ENCODE data around the gene SHISA4. TPM values are rescaled to one million over a fixed set of nuclear protein-coding genes. Genes with fewer than 3 reads are reported as not detected.

SHISA4 gene
- total RNA-seq, 1 donor from 2014 or later: 9.8 TPM

DNA sequence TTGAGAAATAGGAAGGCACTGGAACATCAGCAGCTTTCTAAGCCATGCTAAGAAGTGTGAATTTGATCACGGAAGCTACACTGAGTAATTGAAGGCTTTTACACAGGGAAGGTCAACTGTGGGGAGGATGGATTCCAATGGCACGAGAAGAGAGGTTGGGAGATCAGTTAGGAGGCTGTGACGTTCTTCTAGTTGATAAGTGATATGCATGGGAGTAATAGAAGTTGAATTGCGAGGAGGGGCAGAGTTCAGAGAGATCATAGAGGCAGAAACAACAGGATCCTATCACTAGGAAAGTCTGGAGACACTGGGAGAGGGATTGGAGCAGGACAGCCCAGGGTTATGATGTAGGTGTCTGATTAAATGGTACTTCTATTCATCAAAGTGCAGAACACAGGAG is 41.4 kb downstream of the SHISA4 start:
- Mint-ChIP-seq H3K4me1 (peaks cover 6% of the 10 kb centered on the region), H3K27ac (no peak overlapping the region), H3K36me3 (no peaks in the 10 kb centered on the region), H3K4me3 (no peak overlapping the region), H3K27me3 (ENCODE audit: low read depth) (no peaks in the 10 kb centered on the region), H3K9me3 (no peaks in the 10 kb centered on the region)
- no peak for DNase-seq (ENCODE audit: low spot score in 2 of 2, unreplicated experiment in 2 of 2)
- TF ChIP-seq, protein P1, sequence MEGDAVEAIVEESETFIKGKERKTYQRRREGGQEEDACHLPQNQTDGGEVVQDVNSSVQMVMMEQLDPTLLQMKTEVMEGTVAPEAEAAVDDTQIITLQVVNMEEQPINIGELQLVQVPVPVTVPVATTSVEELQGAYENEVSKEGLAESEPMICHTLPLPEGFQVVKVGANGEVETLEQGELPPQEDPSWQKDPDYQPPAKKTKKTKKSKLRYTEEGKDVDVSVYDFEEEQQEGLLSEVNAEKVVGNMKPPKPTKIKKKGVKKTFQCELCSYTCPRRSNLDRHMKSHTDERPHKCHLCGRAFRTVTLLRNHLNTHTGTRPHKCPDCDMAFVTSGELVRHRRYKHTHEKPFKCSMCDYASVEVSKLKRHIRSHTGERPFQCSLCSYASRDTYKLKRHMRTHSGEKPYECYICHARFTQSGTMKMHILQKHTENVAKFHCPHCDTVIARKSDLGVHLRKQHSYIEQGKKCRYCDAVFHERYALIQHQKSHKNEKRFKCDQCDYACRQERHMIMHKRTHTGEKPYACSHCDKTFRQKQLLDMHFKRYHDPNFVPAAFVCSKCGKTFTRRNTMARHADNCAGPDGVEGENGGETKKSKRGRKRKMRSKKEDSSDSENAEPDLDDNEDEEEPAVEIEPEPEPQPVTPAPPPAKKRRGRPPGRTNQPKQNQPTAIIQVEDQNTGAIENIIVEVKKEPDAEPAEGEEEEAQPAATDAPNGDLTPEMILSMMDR (IDR thresholded peaks at IDR 0.05; ENCODE audit: unreplicated experiment): no peak

DNA sequence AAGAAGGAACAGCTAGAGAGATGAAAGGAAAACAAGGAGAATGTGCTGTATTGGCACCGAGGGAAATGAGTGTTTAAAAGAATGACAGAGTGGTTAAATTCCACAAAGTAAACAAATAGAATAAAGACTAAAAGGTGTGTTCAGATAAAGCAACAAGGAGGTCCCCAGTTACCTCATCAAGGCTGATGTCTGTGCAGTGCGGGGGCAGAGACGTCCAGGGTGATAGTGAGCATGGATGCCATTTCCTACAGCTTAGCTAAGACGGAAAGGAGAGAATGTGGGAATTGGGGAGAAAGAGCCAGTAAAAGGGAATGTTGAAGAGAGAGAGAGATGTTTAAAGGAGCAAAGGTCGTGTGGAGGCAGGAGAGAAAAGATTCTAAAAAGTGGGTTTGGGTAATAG is 42.1 kb downstream of the SHISA4 start:
- TF ChIP-seq, protein P1 (IDR thresholded peaks at IDR 0.05; ENCODE audit: unreplicated experiment): no peak
- peaks cover 3% of the 10 kb centered on the region for H3K4me1 Mint-ChIP-seq
- H3K9me3 Mint-ChIP-seq: no peaks in the 10 kb centered on the region
- H3K27ac Mint-ChIP-seq: no peak overlapping the region
- no peaks in the 10 kb centered on the region for H3K27me3 Mint-ChIP-seq (ENCODE audit: low read depth)
- H3K4me3 Mint-ChIP-seq: no peak overlapping the region
- no peak for DNase-seq (ENCODE audit: low spot score in 2 of 2, unreplicated experiment in 2 of 2)
- no peaks in the 10 kb centered on the region for H3K36me3 Mint-ChIP-seq

DNA sequence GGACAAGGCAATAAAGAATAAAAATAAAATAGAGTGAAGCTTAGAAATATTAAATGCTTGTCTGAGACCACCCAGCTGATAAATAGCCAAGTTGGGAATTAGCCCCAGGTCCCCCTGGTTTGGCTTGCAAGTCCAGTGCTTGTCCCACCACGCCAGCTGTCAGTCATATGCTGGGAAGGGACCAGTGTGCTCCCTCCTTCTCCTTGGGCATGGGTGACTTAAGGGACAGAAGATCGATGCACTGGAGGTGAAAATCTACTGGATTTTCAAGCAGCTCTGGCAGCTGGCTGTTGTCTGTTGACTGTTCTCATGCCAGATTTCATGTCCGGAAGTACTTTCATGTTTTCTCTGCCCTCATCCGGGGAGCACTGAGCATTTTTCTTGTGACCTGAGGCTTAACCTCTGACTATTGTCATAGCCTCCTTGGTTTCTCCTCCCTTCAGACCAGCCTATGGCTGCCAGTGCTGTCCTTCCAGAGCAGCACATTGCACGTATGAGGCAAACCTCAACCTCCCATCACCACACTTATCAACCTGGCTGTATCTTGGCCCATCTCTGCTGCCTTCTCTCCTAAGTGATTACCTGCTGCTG is 45.2 kb downstream of the SHISA4 start:
- Mint-ChIP-seq H3K4me1 (peaks cover 14% of the 10 kb centered on the region), H3K36me3 (no peaks in the 10 kb centered on the region), H3K9me3 (no peaks in the 10 kb centered on the region), H3K27me3 (ENCODE audit: low read depth) (no peaks in the 10 kb centered on the region), H3K27ac (no peak overlapping the region), H3K4me3 (no peak overlapping the region)
- TF ChIP-seq, protein P1 (IDR thresholded peaks at IDR 0.05; ENCODE audit: unreplicated experiment): no peak
- no peak for DNase-seq (ENCODE audit: low spot score in 2 of 2, unreplicated experiment in 2 of 2)

DNA sequence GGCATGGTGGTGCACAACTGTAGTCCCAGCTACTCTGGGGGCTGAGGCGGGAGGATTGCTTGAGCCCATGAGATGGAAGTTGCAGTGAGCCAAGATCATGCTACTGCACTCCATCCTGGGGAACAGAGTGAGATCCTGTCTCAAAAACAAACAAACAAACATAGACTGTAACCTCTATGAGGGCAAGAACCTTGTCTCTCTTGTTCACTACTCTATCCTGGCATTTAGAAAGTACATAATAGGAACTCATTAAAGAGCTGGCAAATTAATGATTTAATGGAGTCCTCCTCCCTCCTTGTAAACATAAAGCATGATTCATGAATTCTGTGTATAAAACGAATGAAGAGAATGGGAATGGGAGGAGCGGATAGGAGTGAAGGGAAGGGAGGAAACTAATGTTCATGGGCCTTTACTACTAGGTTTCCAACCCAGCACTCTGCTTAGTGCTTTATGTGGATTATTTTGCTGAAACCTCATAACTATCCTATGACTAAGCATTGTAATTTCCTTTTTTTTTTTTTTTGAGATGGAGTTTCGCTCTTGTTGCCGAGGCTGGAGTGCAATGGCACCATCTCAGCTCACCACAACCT is 49.0 kb downstream of the SHISA4 start:
- no peak overlapping the region for H3K4me3 Mint-ChIP-seq
- no peaks in the 10 kb centered on the region for H3K27me3 Mint-ChIP-seq (ENCODE audit: low read depth)
- no peaks in the 10 kb centered on the region for H3K36me3 Mint-ChIP-seq
- H3K4me1 Mint-ChIP-seq: peaks cover 34% of the 10 kb centered on the region
- no peaks in the 10 kb centered on the region for H3K9me3 Mint-ChIP-seq
- TF ChIP-seq, protein P1 (IDR thresholded peaks at IDR 0.05; ENCODE audit: unreplicated experiment): no peak
- H3K27ac Mint-ChIP-seq: peak overlapping the region; percentile 12
- no peak for DNase-seq (ENCODE audit: low spot score in 2 of 2, unreplicated experiment in 2 of 2)

DNA sequence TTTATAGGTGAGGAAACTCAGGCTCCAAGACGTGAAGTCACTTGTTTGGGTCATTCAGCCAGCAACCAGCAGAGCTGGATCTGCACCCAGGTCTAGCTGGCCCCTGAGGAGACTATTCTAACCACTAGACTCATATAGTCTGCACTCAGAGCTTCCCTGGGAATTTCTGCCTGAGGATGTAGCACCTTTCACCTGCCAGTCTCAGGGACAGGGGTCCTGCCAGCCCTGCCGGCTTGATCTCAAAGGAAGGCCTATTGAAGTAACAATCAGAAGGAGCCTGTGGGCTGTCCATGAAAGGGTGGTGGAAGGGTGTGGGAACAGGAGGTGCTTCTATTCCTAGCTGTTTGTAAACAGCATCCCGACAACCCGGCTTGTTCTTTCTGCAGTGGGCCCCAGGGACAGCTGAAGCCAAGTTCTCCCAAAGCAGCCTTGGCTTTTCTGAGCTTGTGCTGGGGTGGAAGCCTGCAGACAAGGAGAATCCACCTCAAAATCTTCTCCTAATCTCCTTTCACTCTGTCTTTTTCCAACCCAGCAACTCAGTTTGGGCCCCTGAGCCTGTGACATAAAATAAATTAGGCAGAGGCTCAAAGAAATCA is 49.8 kb downstream of the SHISA4 start:
- TF ChIP-seq, protein P1 (IDR thresholded peaks at IDR 0.05; ENCODE audit: unreplicated experiment): no peak
- no peaks in the 10 kb centered on the region for H3K36me3 Mint-ChIP-seq
- peaks cover 34% of the 10 kb centered on the region for H3K4me1 Mint-ChIP-seq
- H3K9me3 Mint-ChIP-seq: no peaks in the 10 kb centered on the region
- no peak for DNase-seq (ENCODE audit: low spot score in 2 of 2, unreplicated experiment in 2 of 2)
- no peak overlapping the region for H3K4me3 Mint-ChIP-seq
- no peaks in the 10 kb centered on the region for H3K27me3 Mint-ChIP-seq (ENCODE audit: low read depth)
- peak overlapping the region; percentile 50 for H3K27ac Mint-ChIP-seq

Measured in mesothelial cell of epicardium (in vitro differentiated cells).